Measurements from ENCODE around the gene RNASE9.

The RNASE9 gene

GRCh38 chr14:20548414-20549158, 12.3 kb downstream of the RNASE9 start:
- DNase-seq (ENCODE audit: low spot score): no peak
- H3K27ac ChIP-seq: no peak overlapping the region
- H3K4me3 ChIP-seq: no peak overlapping the region
- TF ChIP-seq, protein P1, sequence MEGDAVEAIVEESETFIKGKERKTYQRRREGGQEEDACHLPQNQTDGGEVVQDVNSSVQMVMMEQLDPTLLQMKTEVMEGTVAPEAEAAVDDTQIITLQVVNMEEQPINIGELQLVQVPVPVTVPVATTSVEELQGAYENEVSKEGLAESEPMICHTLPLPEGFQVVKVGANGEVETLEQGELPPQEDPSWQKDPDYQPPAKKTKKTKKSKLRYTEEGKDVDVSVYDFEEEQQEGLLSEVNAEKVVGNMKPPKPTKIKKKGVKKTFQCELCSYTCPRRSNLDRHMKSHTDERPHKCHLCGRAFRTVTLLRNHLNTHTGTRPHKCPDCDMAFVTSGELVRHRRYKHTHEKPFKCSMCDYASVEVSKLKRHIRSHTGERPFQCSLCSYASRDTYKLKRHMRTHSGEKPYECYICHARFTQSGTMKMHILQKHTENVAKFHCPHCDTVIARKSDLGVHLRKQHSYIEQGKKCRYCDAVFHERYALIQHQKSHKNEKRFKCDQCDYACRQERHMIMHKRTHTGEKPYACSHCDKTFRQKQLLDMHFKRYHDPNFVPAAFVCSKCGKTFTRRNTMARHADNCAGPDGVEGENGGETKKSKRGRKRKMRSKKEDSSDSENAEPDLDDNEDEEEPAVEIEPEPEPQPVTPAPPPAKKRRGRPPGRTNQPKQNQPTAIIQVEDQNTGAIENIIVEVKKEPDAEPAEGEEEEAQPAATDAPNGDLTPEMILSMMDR (IDR thresholded peaks at IDR 0.05): no peak

GRCh38 chr14:20546877-20547276, 14.0 kb downstream of the RNASE9 start:
- Histone ChIP-seq H3K4me3 (no peak overlapping the region), H3K27ac (no peak overlapping the region)
- TF ChIP-seq, protein P1 (IDR thresholded peaks at IDR 0.05): no peak
- DNase-seq (ENCODE audit: low spot score): no peak

DNA sequence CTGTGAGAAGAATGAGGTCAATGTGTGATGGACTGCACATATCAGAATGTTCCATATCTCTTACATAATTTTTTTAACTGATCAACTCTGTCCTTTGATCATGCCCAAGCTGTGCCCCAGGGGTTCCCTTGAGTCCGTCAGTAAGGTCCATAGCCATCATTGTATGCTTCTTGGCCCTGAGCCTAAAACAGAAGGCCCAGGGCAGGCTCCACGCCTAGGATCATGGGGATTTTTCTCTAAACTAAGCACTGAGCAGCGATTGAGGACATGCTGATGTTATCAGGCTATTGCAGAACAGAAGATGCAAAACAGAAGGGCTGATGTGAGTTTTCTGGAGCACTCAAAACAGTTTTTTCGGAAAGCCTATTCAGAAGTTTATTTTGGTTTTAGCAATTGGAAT, 20.9 kb downstream of the RNASE9 start:
- no peak overlapping the region for H3K27ac ChIP-seq
- H3K4me3 ChIP-seq: no peak overlapping the region
- DNase-seq (ENCODE audit: low spot score): no peak
- TF ChIP-seq, protein P1 (IDR thresholded peaks at IDR 0.05): no peak

DNA sequence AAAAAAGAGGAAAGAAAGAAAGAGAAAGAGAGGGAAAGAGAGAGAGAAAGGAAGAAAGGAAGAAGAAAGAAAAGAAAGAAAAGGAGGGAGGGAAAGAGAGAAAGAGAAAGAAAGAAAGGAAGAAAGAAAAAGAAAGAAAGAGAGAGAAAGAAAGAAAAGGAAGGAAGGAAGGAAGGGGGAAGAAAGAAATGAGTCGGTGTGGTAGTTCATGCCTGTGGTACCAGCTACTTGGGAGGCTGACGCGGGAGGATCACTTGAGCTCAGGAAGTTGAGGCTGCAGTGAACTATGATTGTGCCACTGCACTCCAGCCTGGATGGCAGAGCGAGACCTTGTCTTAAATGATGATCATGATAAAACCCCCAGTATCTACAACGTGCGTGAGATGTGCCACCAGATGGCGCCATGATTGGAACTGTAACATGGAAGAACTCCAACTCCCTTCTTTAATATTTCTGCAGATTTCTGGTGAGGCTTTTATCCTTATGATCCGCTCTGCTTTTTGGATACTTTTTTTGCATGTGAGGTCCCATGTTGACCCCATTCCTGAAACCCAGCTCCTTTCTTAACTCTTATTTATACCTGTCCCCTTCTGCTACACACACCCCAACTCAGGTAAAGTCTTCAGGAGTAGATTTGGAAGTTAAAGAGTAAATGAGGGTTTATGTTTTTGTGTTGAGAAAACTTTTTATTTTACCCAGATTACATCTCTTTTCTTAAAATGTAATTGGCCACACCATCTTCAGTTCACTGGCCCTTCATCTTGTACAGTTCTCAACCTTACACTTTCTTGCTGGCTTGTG, 29.9 kb downstream of the RNASE9 start:
- no peak overlapping the region for H3K27ac ChIP-seq
- TF ChIP-seq, protein P1 (IDR thresholded peaks at IDR 0.05): peak; percentile 36
- H3K4me3 ChIP-seq: no peak overlapping the region
- DNase-seq (ENCODE audit: low spot score): no peak

DNA sequence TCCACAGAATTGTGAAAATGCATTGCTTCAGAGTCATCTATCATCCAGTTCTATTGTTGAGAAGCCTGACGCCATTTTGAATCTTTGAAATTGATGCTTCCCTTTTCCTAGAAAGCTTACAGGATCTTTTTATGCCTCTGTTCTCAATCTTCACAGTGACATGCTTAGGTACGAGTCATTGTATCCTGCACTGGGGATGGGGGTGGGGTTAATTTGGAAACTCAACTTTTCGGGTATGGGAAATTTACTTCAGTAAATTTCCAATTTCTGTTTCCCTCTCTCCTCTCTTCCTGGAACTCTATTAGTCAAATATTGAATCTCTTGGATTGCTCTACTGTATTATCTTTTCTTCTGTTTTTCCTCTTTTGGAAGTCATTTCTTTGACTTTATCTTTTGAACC, 31.0 kb downstream of the RNASE9 start:
- no peak overlapping the region for H3K27ac ChIP-seq
- TF ChIP-seq, protein P1 (IDR thresholded peaks at IDR 0.05): no peak
- no peak for DNase-seq (ENCODE audit: low spot score)
- no peak overlapping the region for H3K4me3 ChIP-seq

- no peak for DNase-seq (ENCODE audit: low spot score)
- TF ChIP-seq, protein P1 (IDR thresholded peaks at IDR 0.05): no peak
- no peak overlapping the region for H3K4me3 ChIP-seq
- no peak overlapping the region for H3K27ac ChIP-seq
Measured at GRCh38 chr14:20524027-20524426, 36.8 kb downstream of the RNASE9 start.

All from coronary artery (tissue), 2 donors.